HEK293 (cell line): ENCODE results near the gene IL1RAPL1.

ENCODE experiments used
- CTCF ChIA-PET: fragments of 350-600 bp; formaldehyde crosslinking; extraction: SDS; loops from one replicate; lab custom pipeline; 2021; ENCODE audit warnings: antibody characterized with exemption; lab: Yijun Ruan, JAX
- POLR2A ChIA-PET: fragments of 300-600 bp; formaldehyde crosslinking; extraction: SDS; loops from one replicate; lab custom pipeline; 2020; ENCODE audit warnings: antibody characterized with exemption, inconsistent platforms; lab: Yijun Ruan, JAX
- H3K27ac ChIP-seq: fragments of 200-500 bp; sonication (Bioruptor generic); 2 replicates; pipeline ENCODE4 v1.5.1; 2014; ENCODE audit warnings: low read depth, low read length, control low read depth, inconsistent platforms; ENCODE audit errors: extremely low read depth
- H3K36me3 ChIP-seq, 2 experiments: fragments of 200-500 bp in 1 of 2; sonication (Bioruptor generic) in 1 of 2; 1 replicate in 1 of 2; 2 replicates in 1 of 2; pipeline ENCODE4 v1.5.1; 2014 to 2017; ENCODE audit warnings: inconsistent platforms in 2 of 2, low read length in 2 of 2; ENCODE audit not compliant: control insufficient read depth in 2 of 2, insufficient read depth in 1 of 2
- H3K4me1 ChIP-seq: fragments of 200-500 bp; sonication (Bioruptor generic); 2 replicates; pipeline ENCODE4 v1.5.1; 2014; ENCODE audit warnings: mild to moderate bottlenecking, low read length, inconsistent platforms; ENCODE audit not compliant: control insufficient read depth, insufficient read depth
- H3K4me3 ChIP-seq: 2 replicates; pipeline ENCODE4 v1.5.1; 2011; ENCODE audit warnings: low read depth, mild to moderate bottlenecking, control low read depth, low read length, moderate library complexity
- H3K9me3 ChIP-seq: fragments of 200-500 bp; sonication (Bioruptor generic); 2 replicates; pipeline ENCODE4 v1.5.1; 2014; ENCODE audit warnings: low read depth, low read length, inconsistent platforms; ENCODE audit not compliant: control insufficient read depth, insufficient read depth
- BCL11B ChIP-seq: fragments of 450-650 bp; formaldehyde crosslinking; IDR thresholded peaks from 2 replicates; pipeline ENCODE4 v1.5.1; 2016; ENCODE audit warnings: low read depth, missing biosample characterization, missing genetic modification characterization
- GLIS2 ChIP-seq: fragments of 450-650 bp; formaldehyde crosslinking; IDR thresholded peaks from 2 replicates; pipeline ENCODE4 v1.5.1; 2016; ENCODE audit warnings: missing biosample characterization, missing genetic modification characterization
- HOXA7 ChIP-seq: sonication (generic); formaldehyde crosslinking; IDR thresholded peaks from 2 replicates; pipeline ENCODE4 v1.8.1; 2022; ENCODE audit warnings: missing genetic modification reagents, borderline replicate concordance
- KLF1 ChIP-seq: fragments of 450-650 bp; formaldehyde crosslinking; IDR thresholded peaks from 2 replicates; pipeline ENCODE4 v1.5.1; 2016; ENCODE audit warnings: missing biosample characterization, missing genetic modification characterization
- KLF10 ChIP-seq: fragments of 450-650 bp; IDR thresholded peaks from 2 replicates; pipeline ENCODE4 v1.5.1; 2018; ENCODE audit warnings: missing biosample characterization, mild to moderate bottlenecking, missing genetic modification characterization
- PRDM1 ChIP-seq: fragments of 450-650 bp; formaldehyde crosslinking; IDR thresholded peaks from 2 replicates; pipeline ENCODE4; 2016; ENCODE audit warnings: missing biosample characterization, missing genetic modification characterization
- REPIN1 ChIP-seq: fragments of 450-650 bp; formaldehyde crosslinking; IDR thresholded peaks from 2 replicates; pipeline ENCODE4 v1.5.1; 2017; ENCODE audit warnings: missing biosample characterization, missing genetic modification characterization, low read depth
- SCRT2 ChIP-seq: fragments of 450-650 bp; formaldehyde crosslinking; IDR thresholded peaks from 2 replicates; pipeline ENCODE4 v1.5.1; 2016; ENCODE audit warnings: missing biosample characterization, missing genetic modification characterization
- ZBTB17 ChIP-seq: fragments of 450-650 bp; formaldehyde crosslinking; IDR thresholded peaks from 2 replicates; pipeline ENCODE4 v1.5.1; 2016; ENCODE audit warnings: missing biosample characterization, missing genetic modification characterization
- ZBTB6 ChIP-seq: fragments of 450-650 bp; formaldehyde crosslinking; IDR thresholded peaks from 2 replicates; pipeline ENCODE4 v1.5.1; 2017; ENCODE audit warnings: missing biosample characterization, missing genetic modification characterization
- ZFP69B ChIP-seq: fragments of 450-650 bp; formaldehyde crosslinking; IDR thresholded peaks from 2 replicates; pipeline ENCODE4 v1.5.1; 2016; ENCODE audit warnings: missing biosample characterization, missing genetic modification characterization
- ZIC2 ChIP-seq: fragments of 450-650 bp; formaldehyde crosslinking; IDR thresholded peaks from 2 replicates; pipeline ENCODE4 v1.5.1; 2016; ENCODE audit warnings: missing biosample characterization, missing genetic modification characterization
- ZNF132 ChIP-seq: fragments of 450-650 bp; formaldehyde crosslinking; IDR thresholded peaks from 2 replicates; pipeline ENCODE4 v1.5.1; 2017; ENCODE audit warnings: missing biosample characterization, missing genetic modification characterization, borderline replicate concordance
- ZNF18 ChIP-seq: fragments of 450-650 bp; formaldehyde crosslinking; IDR thresholded peaks from 2 replicates; pipeline ENCODE4 v1.5.1; 2016; ENCODE audit warnings: missing biosample characterization, missing genetic modification characterization
- ZNF221 ChIP-seq: fragments of 450-650 bp; formaldehyde crosslinking; IDR thresholded peaks from 2 replicates; pipeline ENCODE4 v1.5.1; 2017; ENCODE audit warnings: missing biosample characterization, missing genetic modification characterization, borderline replicate concordance
- ZNF266 ChIP-seq: fragments of 450-650 bp; formaldehyde crosslinking; IDR thresholded peaks from 2 replicates; pipeline ENCODE4 v1.5.1; 2016; ENCODE audit warnings: missing biosample characterization, missing genetic modification characterization, low read depth
- ZNF280D ChIP-seq: fragments of 450-650 bp; formaldehyde crosslinking; IDR thresholded peaks from 2 replicates; pipeline ENCODE4 v1.5.1; 2016; ENCODE audit warnings: missing biosample characterization, missing genetic modification characterization
- ZNF302 ChIP-seq: fragments of 450-650 bp; formaldehyde crosslinking; IDR thresholded peaks from 2 replicates; pipeline ENCODE4 v1.5.1; 2016; ENCODE audit warnings: missing biosample characterization, missing genetic modification characterization, low read depth
- ZNF362 ChIP-seq: fragments of 450-650 bp; formaldehyde crosslinking; IDR thresholded peaks from 2 replicates; pipeline ENCODE4 v1.5.1; 2016; ENCODE audit warnings: missing biosample characterization, missing genetic modification characterization
- ZNF391 ChIP-seq: fragments of 450-650 bp; formaldehyde crosslinking; IDR thresholded peaks from 2 replicates; pipeline ENCODE4 v1.5.1; 2016; ENCODE audit warnings: low read depth, missing biosample characterization, missing genetic modification characterization, borderline replicate concordance
- ZNF416 ChIP-seq: fragments of 450-650 bp; formaldehyde crosslinking; IDR thresholded peaks from 2 replicates; pipeline ENCODE4 v1.5.1; 2016; ENCODE audit warnings: missing biosample characterization, missing genetic modification characterization
- ZNF48 ChIP-seq: fragments of 450-650 bp; formaldehyde crosslinking; IDR thresholded peaks from 2 replicates; pipeline ENCODE4 v1.5.1; 2016; ENCODE audit warnings: missing biosample characterization, missing genetic modification characterization
- ZNF530 ChIP-seq: fragments of 450-650 bp; formaldehyde crosslinking; IDR thresholded peaks from 2 replicates; pipeline ENCODE4 v1.5.1; 2016; ENCODE audit warnings: low read depth, missing biosample characterization, missing genetic modification characterization
- ZNF600 ChIP-seq: fragments of 450-650 bp; formaldehyde crosslinking; IDR thresholded peaks from 2 replicates; pipeline ENCODE4 v1.5.1; 2016; ENCODE audit warnings: missing biosample characterization, missing genetic modification characterization
- ZNF626 ChIP-seq: fragments of 450-650 bp; sonication (Bioruptor Pico); formaldehyde crosslinking; IDR thresholded peaks from 2 replicates; pipeline ENCODE4 v1.5.1; 2018; ENCODE audit warnings: missing biosample characterization, missing genetic modification characterization, inconsistent platforms
- ZNF645 ChIP-seq: fragments of 450-650 bp; formaldehyde crosslinking; IDR thresholded peaks from 2 replicates; pipeline ENCODE4; 2016; ENCODE audit warnings: missing biosample characterization, missing genetic modification characterization
- ZNF747 ChIP-seq: fragments of 450-650 bp; formaldehyde crosslinking; IDR thresholded peaks from 2 replicates; pipeline ENCODE4 v1.5.1; 2016; ENCODE audit warnings: missing biosample characterization, missing genetic modification characterization
- ZNF768 ChIP-seq: fragments of 450-650 bp; formaldehyde crosslinking; IDR thresholded peaks from 2 replicates; pipeline ENCODE4 v1.5.1; 2018; ENCODE audit warnings: missing biosample characterization, mild to moderate bottlenecking, missing genetic modification characterization
- ZNF830 ChIP-seq: fragments of 450-650 bp; IDR thresholded peaks from 2 replicates; pipeline ENCODE4 v1.5.0; 2018; ENCODE audit warnings: missing biosample characterization, missing genetic modification characterization, low read depth, mild to moderate bottlenecking, moderate library complexity
- ZNF843 ChIP-seq: fragments of 450-650 bp; formaldehyde crosslinking; IDR thresholded peaks from 2 replicates; pipeline ENCODE4 v1.5.1; 2016; ENCODE audit warnings: missing biosample characterization, missing genetic modification characterization
- ZXDB ChIP-seq: fragments of 450-650 bp; formaldehyde crosslinking; IDR thresholded peaks from 2 replicates; pipeline ENCODE4 v1.5.1; 2016; ENCODE audit warnings: missing biosample characterization, missing genetic modification characterization

IL1RAPL1 gene

GRCh38 chrX:29721152-29721551, 1133.9 kb downstream of the IL1RAPL1 start:
- POLR2A ChIA-PET, result no interaction called here
- H3K27ac ChIP-seq, result no peak overlapping the region
- CTCF ChIA-PET, result interaction anchor here (0.6 kb wide), 1 partner anchor 39 kb away, joined by 5 read pairs; no protein-coding TSS in a partner anchor
- H3K9me3 ChIP-seq, result no peaks in the 10 kb centered on the region
- no peaks in the 10 kb centered on the region for H3K36me3 ChIP-seq
- H3K4me1 ChIP-seq, result no peaks in the 10 kb centered on the region
- H3K4me3 ChIP-seq, result no peak overlapping the region
- TF ChIP-seq BCL11B (tag by site-specific recombination) (no peak), ZNF600 (tag by site-specific recombination) (no peak), ZIC2 (no peak), ZNF362 (tag by site-specific recombination) (no peak), ZNF266 (no peak), REPIN1 (tag by site-specific recombination) (no peak), ZNF391 (no peak), ZXDB (tag by site-specific recombination) (no peak), ZNF530 (tag by site-specific recombination) (no peak), ZNF626 (tag by site-specific recombination) (no peak), ZNF302 (tag by site-specific recombination) (no peak), ZFP69B (tag by site-specific recombination) (no peak), KLF10 (tag by site-specific recombination) (no peak), ZNF416 (tag by site-specific recombination) (no peak), SCRT2 (tag by site-specific recombination) (no peak), ZBTB6 (no peak), ZNF48 (no peak)

GRCh38 chrX:29724316-29724715, 1137.1 kb downstream of the IL1RAPL1 start:
- Histone ChIP-seq H3K4me1 (no peaks in the 10 kb centered on the region), H3K36me3 (no peaks in the 10 kb centered on the region), H3K9me3 (no peaks in the 10 kb centered on the region), H3K4me3 (no peak overlapping the region), H3K27ac (no peak overlapping the region)
- ChIA-PET CTCF (no interaction called here), POLR2A (no interaction called here)
- TF ChIP-seq ZNF645 (tag by site-specific recombination) (no peak), ZNF48 (no peak), ZNF830 (tag by site-specific recombination) (no peak), HOXA7 (CRISPR knock-in tag) (no peak), PRDM1 (tag by site-specific recombination) (no peak), GLIS2 (tag by site-specific recombination) (no peak), ZNF768 (no peak), ZNF280D (no peak), ZBTB17 (tag by site-specific recombination) (no peak), KLF10 (tag by site-specific recombination) (no peak), ZNF18 (tag by site-specific recombination) (no peak), ZNF843 (tag by site-specific recombination) (no peak), KLF1 (tag by site-specific recombination) (no peak), ZNF132 (tag by site-specific recombination) (no peak), ZNF221 (no peak), ZNF747 (tag by site-specific recombination) (no peak)
